Ovary (tissue), 9 donors: Measurements from ENCODE around the gene KIF5A. TPM values are rescaled to one million over a fixed set of nuclear protein-coding genes. Genes with fewer than 3 reads are reported as not detected.
A peak's percentile ranks its signal among the peaks of the same experiment; 100 is the strongest.

Experiments
- DNase-seq, 5 donors: peaks; one replicate each; pipeline ENCODE4 v3.0.0-alpha.2; 2019 to 2020
- H3K27ac ChIP-seq, 2 donors: fragments of 200-600 bp; one replicate each; pipeline versions ENCODE4 v1.5.1 to v1.8.0; 2019 to 2022
- H3K27me3 ChIP-seq: fragments of 200-600 bp; one replicate; pipeline ENCODE4 v1.8.0; 2022
- H3K36me3 ChIP-seq: fragments of 200-600 bp; sonication (generic); one replicate; pipeline ENCODE4 v1.5.1; 2019
- H3K4me1 ChIP-seq: one replicate; pipeline ENCODE4 v1.8.1; 2013; ENCODE audit warnings: mild to moderate bottlenecking, moderate library complexity; ENCODE audit not compliant: insufficient read depth
- H3K4me3 ChIP-seq: fragments of 200-600 bp; sonication (generic); one replicate; pipeline ENCODE4 v1.5.1; 2017
- H3K9me3 ChIP-seq, 2 donors: fragments of 200-600 bp in 1 of 2; sonication (generic) in 1 of 2; one replicate each; pipeline versions ENCODE4 v1.5.1 to v1.8.1; 2013 to 2019; ENCODE audit warnings: mild to moderate bottlenecking in 1 of 2, moderate library complexity in 1 of 2
- CTCF ChIP-seq, 3 donors: fragments of 450-650 bp in 2 of 3; fragments of 200-600 bp in 1 of 3; IDR thresholded peaks; one replicate each; pipeline versions ENCODE4 v1.5.1 to v1.8.0; 2016 to 2022; ENCODE audit warnings: antibody characterized with exemption in 3 of 3, mild to moderate bottlenecking in 1 of 3
- EP300 ChIP-seq: sonication (generic); formaldehyde crosslinking; IDR thresholded peaks from one replicate; pipeline ENCODE4 v1.6.1; 2017; ENCODE audit warnings: antibody characterized with exemption
- POLR2A ChIP-seq: fragments of 450-650 bp; IDR thresholded peaks from one replicate; pipeline ENCODE4 v1.6.1; 2017; ENCODE audit warnings: antibody characterized with exemption, mild to moderate bottlenecking, moderate library complexity
- WGBS, 3 donors: extraction: QIAGEN DNeasy Blood & Tissue Kit in 1 of 3; methylation state at CpG; one replicate each; pipeline versions ENCODE4 v1.1.5 to v1.1.7; 2013 to 2017; 5-methylcytosine and 5-hydroxymethylcytosine counted together
- intact Hi-C, 4 donors: fragments of 100-400 bp; cut with DNase I; formaldehyde crosslinking; loops; one replicate each; pipeline versions ENCODE4 v1.11.0 to v1.15.1; 2022 to 2023
- polyA plus RNA-seq, 2 donors: library from polyadenylated mRNA; stranded (reverse); fragments of 200-250 nt in 1 of 2; fragments of 350-450 nt in 1 of 2; fragmentation: Illumina TruSeq in 1 of 2; extraction: RNeasy Lipid Tissue Mini Kit (QIAGEN cat#74804) in 1 of 2; gene quantifications; one replicate each; pipeline ENCODE4 v1.2.3, GENCODE V29; 2013 to 2014
- total RNA-seq, 7 donors: library from RNA; depleted of rRNA in 2 of 7; stranded (reverse); fragments of >200 nt in 2 of 7; fragmentation: NEBNext Ultra II Directional in 3 of 7; extraction: Animal tissue kit (Norgen Biotek cat#: 25700) in 3 of 7; gene quantifications; one replicate each; pipeline versions ENCODE4 v1.1.0 to v1.2.4, GENCODE V29; 2016 to 2023
- donor health status: DM: no; HTN: no; CAD: no; lungs with moderate emphysema.
- donor health status: DM: no; HTN: no; CAD: no.
- donor health status: Bipolar disorder and iron deficiency.
- donor health status: DM: yes; HTN: yes; CAD: no.
- donor health status: DM: no; HTN: no; CAD: no.
- donor health status: DM: yes; HTN: yes; CAD: no.

KIF5A gene
- total and polyA plus RNA-seq, 9 donors = 0.08 to 0.48 (median 0.30) TPM; not detected in 1

- peak overlapping the region; percentile 94 to 98 for H3K27ac ChIP-seq
- WGBS, 3 donors = 4 to 11% (median 5%) methylated on average over 10 to 25 of the region's 25 CpGs
- TF ChIP-seq POLR2A = no peak
- no peak for TF ChIP-seq EP300
- TF ChIP-seq CTCF (IDR thresholded peaks at IDR 0.05) = no peak
- intact Hi-C loops = no loop called here
- no peaks in the 10 kb centered on the region for H3K9me3 ChIP-seq
- H3K4me3 ChIP-seq = peak overlapping the region; percentile 56
- DNase-seq = peak; percentile 48 to 62 (median 59)
- H3K27me3 ChIP-seq = no peaks in the 10 kb centered on the region
- no peaks in the 10 kb centered on the region for H3K36me3 ChIP-seq
- peaks cover 3% of the 10 kb centered on the region for H3K4me1 ChIP-seq
Measured at GRCh38 chr12:57604992-57605810, 55.4 kb downstream of the KIF5A start.

DNA sequence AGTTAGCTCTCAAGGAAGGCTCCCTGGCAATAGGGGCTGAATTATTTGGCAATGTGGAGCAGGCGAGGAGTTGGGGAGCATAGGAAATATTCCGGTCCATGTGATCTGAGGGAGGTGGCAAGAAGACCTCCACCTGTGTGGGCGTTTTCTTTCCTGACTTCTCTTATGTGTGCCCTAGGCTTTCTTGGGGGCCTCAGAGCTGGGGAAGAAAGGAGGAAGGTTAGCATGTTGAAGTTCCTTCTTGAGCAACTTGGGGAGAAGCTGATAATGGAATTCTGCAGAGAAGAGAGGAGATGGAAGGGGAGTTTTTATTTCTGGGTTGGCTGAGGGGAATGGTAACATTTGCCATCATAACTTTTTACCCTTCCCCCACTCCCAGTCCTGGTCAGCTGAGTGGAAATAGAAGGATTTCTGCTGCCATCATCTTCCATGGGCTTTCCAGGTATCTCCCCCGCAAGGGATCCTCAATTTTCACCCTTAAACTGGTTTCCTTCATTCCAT lies 56.0 kb downstream of the KIF5A start:
- Histone ChIP-seq H3K36me3 (no peaks in the 10 kb centered on the region), H3K27me3 (no peaks in the 10 kb centered on the region), H3K9me3 (no peaks in the 10 kb centered on the region), H3K27ac (peak overlapping the region in 1 of 2 donors; percentile 94), H3K4me1 (peaks cover 3% of the 10 kb centered on the region), H3K4me3 (no peak overlapping the region)
- TF ChIP-seq POLR2A = no peak
- TF ChIP-seq CTCF (IDR thresholded peaks at IDR 0.05) = no peak
- no peak for TF ChIP-seq EP300
- intact Hi-C loops = no loop called here
- DNase-seq = no peak
- WGBS, 3 donors = 53 to 60% (median 55%) methylated on average over 4 of the region's 4 CpGs

- TF ChIP-seq POLR2A (no peak), CTCF (IDR thresholded peaks at IDR 0.05) (no peak), EP300 (no peak)
- no peaks in the 10 kb centered on the region for H3K9me3 ChIP-seq
- WGBS, 3 donors = 59 to 70% (median 68%) methylated on average over 2 of the region's 2 CpGs
- intact Hi-C loops = no loop called here
- H3K4me1 ChIP-seq = peaks cover 3% of the 10 kb centered on the region
- H3K27ac ChIP-seq = no peak overlapping the region
- H3K36me3 ChIP-seq = no peaks in the 10 kb centered on the region
- no peak for DNase-seq
- H3K27me3 ChIP-seq = no peaks in the 10 kb centered on the region
- H3K4me3 ChIP-seq = no peak overlapping the region
Measured at GRCh38 chr12:57606399-57606798, 56.6 kb downstream of the KIF5A start.

DNA sequence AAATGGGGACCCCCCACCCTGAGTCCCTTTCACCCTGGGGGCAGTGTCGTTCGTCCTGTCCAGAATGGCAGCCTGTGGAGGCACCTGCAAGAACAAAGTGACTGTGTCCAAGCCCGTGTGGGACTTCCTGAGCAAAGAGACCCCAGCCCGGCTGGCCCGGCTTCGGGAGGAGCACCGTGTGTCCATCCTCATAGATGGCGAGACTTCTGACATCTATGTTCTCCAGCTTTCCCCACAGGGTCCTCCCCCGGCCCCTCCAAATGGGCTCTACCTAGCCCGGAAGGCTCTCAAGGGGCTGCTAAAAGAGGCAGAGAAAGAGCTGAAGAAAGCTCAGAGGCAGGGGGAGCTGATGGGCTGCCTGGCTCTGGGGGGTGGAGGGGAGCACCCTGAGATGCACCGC lies 57.0 kb downstream of the KIF5A start:
- 80 to 85% (median 85%) methylated on average over 11 of the region's 11 CpGs for WGBS, 3 donors
- H3K4me1 ChIP-seq = peaks cover 4% of the 10 kb centered on the region

More for the DNA sequence above, 57.0 kb downstream of the KIF5A start:
- H3K36me3 ChIP-seq = no peaks in the 10 kb centered on the region
- H3K9me3 ChIP-seq = no peaks in the 10 kb centered on the region
- H3K4me3 ChIP-seq = no peak overlapping the region
- no peak for TF ChIP-seq EP300
- no peak for TF ChIP-seq CTCF (IDR thresholded peaks at IDR 0.05)
- TF ChIP-seq POLR2A = no peak
- DNase-seq = no peak
- H3K27ac ChIP-seq = no peak overlapping the region
- intact Hi-C loops = no loop called here
- no peaks in the 10 kb centered on the region for H3K27me3 ChIP-seq
